Memory B cell (primary cell): ENCODE results near the gene SETD5.

Experiments
- ATAC-seq: fragments of 150-1000 bp; cut with Tn5 transposase; 2 replicates; pipeline ENCODE4 v1.10.0; 2021; ENCODE audit warnings: low read depth, mild to moderate bottlenecking, moderate library complexity
- DNase-seq, 2 donors: peaks; one replicate each; pipeline ENCODE4 v3.0.0; 2022; ENCODE audit warnings: low spot score in 2 of 2
- H3K27ac Mint-ChIP-seq: one replicate; pipeline ENCODE4 v1.8.0; 2022; ENCODE audit warnings: mild to moderate bottlenecking, moderate library complexity, mixed read lengths
- H3K27me3 Mint-ChIP-seq: one replicate; pipeline ENCODE4 v1.8.0; 2022; ENCODE audit warnings: mixed read lengths
- H3K36me3 Mint-ChIP-seq: one replicate; pipeline ENCODE4 v1.8.0; 2022; ENCODE audit warnings: mild to moderate bottlenecking, mixed read lengths
- H3K4me1 Mint-ChIP-seq: one replicate; pipeline ENCODE4 v1.8.0; 2022; ENCODE audit warnings: mixed read lengths
- H3K4me3 Mint-ChIP-seq: one replicate; pipeline ENCODE4 v1.8.0; 2022; ENCODE audit warnings: mild to moderate bottlenecking, moderate library complexity, mixed read lengths
- H3K9me3 Mint-ChIP-seq: one replicate; pipeline ENCODE4 v1.8.0; 2022; ENCODE audit warnings: mixed read lengths

The SETD5 gene

GRCh38 chr3:9408546-9408945 lies 11.1 kb downstream of the SETD5 start:
- Mint-ChIP-seq H3K4me1 (peaks cover 30% of the 10 kb centered on the region), H3K27ac (peak overlapping the region; percentile 90), H3K36me3 (peaks cover 4% of the 10 kb centered on the region), H3K27me3 (no peaks in the 10 kb centered on the region), H3K4me3 (no peak overlapping the region), H3K9me3 (no peaks in the 10 kb centered on the region)
- no peak for DNase-seq
- ATAC-seq = no peak

- H3K36me3 Mint-ChIP-seq = peaks cover 7% of the 10 kb centered on the region
- H3K27ac Mint-ChIP-seq = peak overlapping the region; percentile 90
- H3K4me3 Mint-ChIP-seq = peak overlapping the region; percentile 25
- peaks cover 29% of the 10 kb centered on the region for H3K4me1 Mint-ChIP-seq
- DNase-seq = peak in 1 of 2 donors; percentile 11
- no peaks in the 10 kb centered on the region for H3K27me3 Mint-ChIP-seq
- no peaks in the 10 kb centered on the region for H3K9me3 Mint-ChIP-seq
- ATAC-seq = peak; percentile 74
Measured at GRCh38 chr3:9409981-9410854, 12.8 kb downstream of the SETD5 start.

GRCh38 chr3:9411302-9411701 lies 13.9 kb downstream of the SETD5 start:
- Mint-ChIP-seq H3K4me1 (peaks cover 29% of the 10 kb centered on the region), H3K27ac (peak overlapping the region; percentile 90), H3K36me3 (peaks cover 12% of the 10 kb centered on the region), H3K27me3 (no peaks in the 10 kb centered on the region), H3K9me3 (no peaks in the 10 kb centered on the region), H3K4me3 (no peak overlapping the region)
- DNase-seq (no peak), ATAC-seq (no peak)

GRCh38 chr3:9412293-9412692 lies 14.9 kb downstream of the SETD5 start:
- no peaks in the 10 kb centered on the region for H3K27me3 Mint-ChIP-seq
- no peak for ATAC-seq
- H3K36me3 Mint-ChIP-seq = peaks cover 12% of the 10 kb centered on the region
- DNase-seq = no peak
- H3K27ac Mint-ChIP-seq = no peak overlapping the region
- H3K9me3 Mint-ChIP-seq = no peaks in the 10 kb centered on the region
- no peak overlapping the region for H3K4me3 Mint-ChIP-seq
- H3K4me1 Mint-ChIP-seq = peaks cover 27% of the 10 kb centered on the region

- Mint-ChIP-seq H3K4me1 (peaks cover 16% of the 10 kb centered on the region), H3K27me3 (no peaks in the 10 kb centered on the region), H3K27ac (no peak overlapping the region), H3K9me3 (no peaks in the 10 kb centered on the region), H3K4me3 (no peak overlapping the region), H3K36me3 (peaks cover 11% of the 10 kb centered on the region)
- no peak for DNase-seq
- ATAC-seq = no peak
Measured at GRCh38 chr3:9414826-9415225, 17.4 kb downstream of the SETD5 start.

GRCh38 chr3:9415485-9416138 lies 18.2 kb downstream of the SETD5 start:
- H3K9me3 Mint-ChIP-seq = no peaks in the 10 kb centered on the region
- ATAC-seq (no peak), DNase-seq (no peak)
- H3K27me3 Mint-ChIP-seq = no peaks in the 10 kb centered on the region
- H3K36me3 Mint-ChIP-seq = peaks cover 10% of the 10 kb centered on the region
- no peak overlapping the region for H3K4me3 Mint-ChIP-seq
- H3K4me1 Mint-ChIP-seq = peaks cover 13% of the 10 kb centered on the region
- no peak overlapping the region for H3K27ac Mint-ChIP-seq

GRCh38 chr3:9416139-9416780 lies 18.8 kb downstream of the SETD5 start:
- H3K9me3 Mint-ChIP-seq = no peaks in the 10 kb centered on the region
- peaks cover 18% of the 10 kb centered on the region for H3K4me1 Mint-ChIP-seq
- no peak overlapping the region for H3K4me3 Mint-ChIP-seq
- no peak for DNase-seq
- no peak overlapping the region for H3K27ac Mint-ChIP-seq
- H3K27me3 Mint-ChIP-seq = no peaks in the 10 kb centered on the region
- ATAC-seq = no peak
- H3K36me3 Mint-ChIP-seq = peaks cover 10% of the 10 kb centered on the region

GRCh38 chr3:9420850-9421549 lies 23.6 kb downstream of the SETD5 start:
- peak overlapping the region; percentile 78 for H3K27ac Mint-ChIP-seq
- no peak overlapping the region for H3K4me3 Mint-ChIP-seq
- peaks cover 6% of the 10 kb centered on the region for H3K36me3 Mint-ChIP-seq
- no peaks in the 10 kb centered on the region for H3K9me3 Mint-ChIP-seq
- no peaks in the 10 kb centered on the region for H3K27me3 Mint-ChIP-seq
- ATAC-seq (no peak), DNase-seq (no peak)
- H3K4me1 Mint-ChIP-seq = peaks cover 23% of the 10 kb centered on the region

GRCh38 chr3:9422712-9423424 lies 25.5 kb downstream of the SETD5 start:
- Mint-ChIP-seq H3K27me3 (no peaks in the 10 kb centered on the region), H3K4me3 (no peak overlapping the region), H3K9me3 (no peaks in the 10 kb centered on the region), H3K27ac (peak overlapping the region; percentile 88), H3K36me3 (peaks cover 6% of the 10 kb centered on the region), H3K4me1 (peaks cover 20% of the 10 kb centered on the region)
- DNase-seq = peak in 1 of 2 donors; percentile 22
- ATAC-seq = peak; percentile 73

- Mint-ChIP-seq H3K4me1 (peaks cover 2% of the 10 kb centered on the region), H3K9me3 (no peaks in the 10 kb centered on the region), H3K27me3 (no peaks in the 10 kb centered on the region), H3K27ac (no peak overlapping the region), H3K36me3 (peaks cover 23% of the 10 kb centered on the region), H3K4me3 (no peak overlapping the region)
- ATAC-seq (no peak), DNase-seq (no peak)
Measured at GRCh38 chr3:9428411-9428810, 31.0 kb downstream of the SETD5 start.

GRCh38 chr3:9430733-9431132 lies 33.3 kb downstream of the SETD5 start:
- H3K36me3 Mint-ChIP-seq = peaks cover 40% of the 10 kb centered on the region
- H3K27ac Mint-ChIP-seq = no peak overlapping the region
- H3K4me1 Mint-ChIP-seq = peaks cover 2% of the 10 kb centered on the region
- ATAC-seq (no peak), DNase-seq (no peak)
- H3K4me3 Mint-ChIP-seq = no peak overlapping the region
- H3K9me3 Mint-ChIP-seq = no peaks in the 10 kb centered on the region
- no peaks in the 10 kb centered on the region for H3K27me3 Mint-ChIP-seq

- DNase-seq = no peak
- no peak overlapping the region for H3K4me3 Mint-ChIP-seq
- no peaks in the 10 kb centered on the region for H3K9me3 Mint-ChIP-seq
- ATAC-seq = no peak
- no peaks in the 10 kb centered on the region for H3K27me3 Mint-ChIP-seq
- no peak overlapping the region for H3K27ac Mint-ChIP-seq
- peaks cover 2% of the 10 kb centered on the region for H3K4me1 Mint-ChIP-seq
- peaks cover 44% of the 10 kb centered on the region for H3K36me3 Mint-ChIP-seq
Measured at GRCh38 chr3:9433627-9434521, 36.5 kb downstream of the SETD5 start.
